Left ventricle myocardium inferior (tissue), 1 donor: Measurements from ENCODE around the gene MAP4K4. TPM values are rescaled to one million over a fixed set of nuclear protein-coding genes. Genes with fewer than 3 reads are reported as not detected.
A peak's percentile ranks its signal among the peaks of the same experiment; 100 is the strongest.

ENCODE experiments used
- DNase-seq: peaks from one replicate; pipeline ENCODE4 v3.0.0-alpha.2; 2020
- H3K27ac ChIP-seq: fragments of 200-600 bp; replicated peaks from 2 replicates; pipeline ENCODE4 v1.8.0; 2021
- H3K27me3 ChIP-seq: fragments of 200-600 bp; 2 replicates; pipeline ENCODE4 v1.8.0; 2021; ENCODE audit warnings: low read depth
- H3K36me3 ChIP-seq: fragments of 200-600 bp; 2 replicates; pipeline ENCODE4 v1.8.0; 2021
- H3K4me1 ChIP-seq: fragments of 200-600 bp; 2 replicates; pipeline ENCODE4 v1.8.0; 2021
- H3K4me3 ChIP-seq: fragments of 200-600 bp; 2 replicates; pipeline ENCODE4 v1.8.0; 2021; ENCODE audit warnings: mild to moderate bottlenecking, moderate library complexity
- H3K9me3 ChIP-seq: fragments of 200-600 bp; replicated peaks from 2 replicates; pipeline ENCODE4 v1.8.0; 2021
- CTCF ChIP-seq: fragments of 200-600 bp; IDR thresholded peaks from 2 replicates; pipeline ENCODE4 v1.8.0; 2021; ENCODE audit warnings: antibody characterized with exemption, mild to moderate bottlenecking, borderline replicate concordance
- intact Hi-C: fragments of 100-400 bp; cut with micrococcal nuclease; formaldehyde crosslinking; loops from one replicate; pipeline ENCODE4 v1.11.0; 2022
- total RNA-seq: library from RNA; stranded (reverse); fragmentation: NEBNext Ultra II Directional; extraction: Animal tissue kit (Norgen Biotek cat#: 25700); gene quantifications from one replicate; pipeline ENCODE4 v1.2.1, GENCODE V29; 2021
- donor health status: DM: no; HTN: yes; CAD: no; lungs with severe emphysema.

Gene MAP4K4
- total RNA-seq, 1 donor from 2014 or later: 102 TPM

- Histone ChIP-seq H3K27ac (peak overlapping the region; percentile 51), H3K4me3 (no peak overlapping the region), H3K27me3 (no peaks in the 10 kb centered on the region), H3K9me3 (no peaks in the 10 kb centered on the region), H3K4me1 (peaks cover 77% of the 10 kb centered on the region), H3K36me3 (no peaks in the 10 kb centered on the region)
- intact Hi-C loops: no loop called here
- DNase-seq: no peak
- TF ChIP-seq CTCF: no peak
Measured at GRCh38 chr2:101788995-101789970, 91.8 kb downstream of the MAP4K4 start.

GRCh38 chr2:101790416-101790815 is 92.9 kb downstream of the MAP4K4 start:
- Histone ChIP-seq H3K27me3 (no peaks in the 10 kb centered on the region), H3K27ac (peak overlapping the region; percentile 51), H3K4me3 (no peak overlapping the region), H3K9me3 (no peaks in the 10 kb centered on the region), H3K36me3 (no peaks in the 10 kb centered on the region), H3K4me1 (peaks cover 78% of the 10 kb centered on the region)
- TF ChIP-seq CTCF: no peak
- DNase-seq: no peak
- intact Hi-C loops: no loop called here

GRCh38 chr2:101790857-101791256 is 93.3 kb downstream of the MAP4K4 start:
- Histone ChIP-seq H3K4me3 (no peak overlapping the region), H3K27me3 (no peaks in the 10 kb centered on the region), H3K9me3 (no peaks in the 10 kb centered on the region), H3K36me3 (no peaks in the 10 kb centered on the region), H3K4me1 (peaks cover 83% of the 10 kb centered on the region), H3K27ac (peak overlapping the region; percentile 51)
- intact Hi-C loops: no loop called here
- no peak for DNase-seq
- TF ChIP-seq CTCF: no peak

GRCh38 chr2:101792208-101792607 is 94.7 kb downstream of the MAP4K4 start:
- no peaks in the 10 kb centered on the region for H3K36me3 ChIP-seq
- peak overlapping the region; percentile 51 for H3K27ac ChIP-seq
- H3K4me1 ChIP-seq: peaks cover 92% of the 10 kb centered on the region
- TF ChIP-seq CTCF: no peak
- intact Hi-C loops: no loop called here
- no peaks in the 10 kb centered on the region for H3K9me3 ChIP-seq
- H3K27me3 ChIP-seq: no peaks in the 10 kb centered on the region
- H3K4me3 ChIP-seq: no peak overlapping the region
- no peak for DNase-seq

GRCh38 chr2:101793277-101793969 is 95.9 kb downstream of the MAP4K4 start:
- peaks cover 99% of the 10 kb centered on the region for H3K4me1 ChIP-seq
- DNase-seq: no peak
- no peaks in the 10 kb centered on the region for H3K36me3 ChIP-seq
- H3K4me3 ChIP-seq: no peak overlapping the region
- H3K27me3 ChIP-seq: no peaks in the 10 kb centered on the region
- no peaks in the 10 kb centered on the region for H3K9me3 ChIP-seq
- peak; percentile 40 for TF ChIP-seq CTCF
- intact Hi-C loops: no loop called here
- H3K27ac ChIP-seq: peak overlapping the region; percentile 51
